Measurements from ENCODE around the gene CSNK1G1.
"Not testable (repeated sequence)": the region's sequence is repeated elsewhere in the genome, so short reads cannot be mapped to it uniquely, and the experiment has no call there.

Gene CSNK1G1

DNA sequence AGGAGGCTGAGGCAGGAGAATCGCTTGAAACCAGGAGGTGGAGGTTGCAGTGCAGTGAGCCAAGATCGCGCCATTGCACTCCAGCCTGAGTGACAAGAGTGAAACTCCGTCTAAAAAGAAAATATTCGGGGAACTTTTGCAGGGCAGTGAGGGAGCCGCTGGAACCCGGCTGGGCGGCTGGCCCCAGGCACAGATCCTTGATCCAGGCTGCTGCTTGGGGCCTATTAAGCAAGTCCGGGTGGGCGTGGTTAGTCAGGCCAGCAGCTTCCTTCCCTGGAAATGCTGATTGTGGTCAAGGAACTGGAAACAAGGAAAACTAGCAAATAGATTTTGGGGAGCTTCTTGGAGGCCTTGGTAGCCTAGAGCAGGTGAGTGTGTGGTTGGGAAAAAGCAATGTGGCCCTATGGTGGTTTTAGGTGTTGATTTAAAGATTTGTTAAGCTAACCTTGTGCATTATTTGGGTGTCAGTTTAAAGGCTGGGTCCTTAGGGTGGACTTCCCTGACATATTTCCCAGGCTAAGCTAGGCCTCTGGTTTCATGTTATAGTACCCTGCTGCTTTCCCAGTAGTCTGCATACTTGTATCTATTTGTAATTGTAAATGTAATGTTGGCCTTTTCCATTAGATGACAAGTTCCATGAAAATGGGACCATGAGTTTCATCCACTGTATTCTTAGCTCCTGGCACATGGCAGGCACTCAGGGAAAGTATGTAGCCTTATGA is 222.2 kb downstream of the CSNK1G1 start:
- DNase-seq = no peak

DNA sequence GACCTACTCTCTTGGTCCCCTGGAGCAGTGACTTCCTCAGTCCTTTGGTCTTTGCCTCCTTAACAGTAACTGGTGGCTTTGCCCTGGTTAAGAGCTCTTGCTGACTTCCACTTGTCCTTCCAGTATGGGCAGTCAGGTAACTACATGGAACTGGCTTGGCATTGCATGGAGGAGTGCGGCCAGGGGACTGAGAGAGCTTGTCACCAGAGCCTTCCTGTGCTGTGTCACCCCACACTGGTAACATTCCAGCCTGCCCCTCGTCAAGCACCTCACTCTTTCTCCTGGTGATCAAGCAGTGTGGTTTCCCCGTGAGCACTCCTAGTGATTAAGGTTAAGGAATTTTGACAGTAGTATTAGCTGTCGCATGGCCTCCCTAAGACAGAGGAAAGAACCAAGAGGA is 223.8 kb downstream of the CSNK1G1 start:
- DNase-seq = no peak

DNA sequence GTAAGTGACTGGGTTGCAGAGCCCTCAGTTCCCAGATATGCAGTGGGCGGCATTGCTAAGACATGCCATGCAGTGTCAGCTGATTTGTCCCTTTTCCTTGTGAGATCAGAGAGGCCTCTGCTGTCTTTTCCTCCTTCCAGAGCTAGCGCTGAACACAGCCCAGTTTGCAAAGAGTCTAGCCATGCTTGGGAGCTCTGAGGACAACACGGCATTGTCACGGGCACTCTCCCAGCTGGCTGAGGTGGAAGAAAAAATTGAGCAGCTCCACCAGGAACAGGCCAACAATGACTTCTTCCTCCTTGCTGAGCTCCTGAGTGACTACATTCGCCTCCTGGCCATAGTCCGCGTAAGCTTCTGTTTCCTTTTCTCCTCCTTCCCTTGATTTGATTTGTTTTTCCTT is 224.4 kb downstream of the CSNK1G1 start:
- no peak for DNase-seq

- DNase-seq = no peak
Observed at GRCh38 chr15:64130159-64130558, 225.8 kb downstream of the CSNK1G1 start.

GRCh38 chr15:64127521-64128270 is 228.3 kb downstream of the CSNK1G1 start:
- DNase-seq = no peak

DNA sequence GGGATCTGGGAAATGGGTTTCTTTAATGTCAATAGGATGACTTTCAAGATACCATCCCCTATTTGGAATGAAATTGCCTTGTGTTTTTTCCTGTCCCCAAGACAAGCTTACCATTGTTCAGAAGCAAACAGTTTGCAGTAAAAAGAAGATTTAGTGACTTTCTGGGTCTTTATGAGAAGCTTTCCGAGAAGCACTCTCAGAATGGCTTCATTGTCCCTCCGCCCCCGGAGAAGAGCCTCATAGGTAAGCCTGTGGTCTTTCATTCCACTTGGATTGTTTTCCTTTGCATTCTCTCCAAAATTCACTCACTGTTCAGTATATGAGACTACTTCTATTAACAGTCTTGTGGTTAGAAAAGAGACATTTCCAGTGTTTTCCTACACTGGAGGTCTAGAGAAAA is 230.0 kb downstream of the CSNK1G1 start:
- DNase-seq = no peak

DNA sequence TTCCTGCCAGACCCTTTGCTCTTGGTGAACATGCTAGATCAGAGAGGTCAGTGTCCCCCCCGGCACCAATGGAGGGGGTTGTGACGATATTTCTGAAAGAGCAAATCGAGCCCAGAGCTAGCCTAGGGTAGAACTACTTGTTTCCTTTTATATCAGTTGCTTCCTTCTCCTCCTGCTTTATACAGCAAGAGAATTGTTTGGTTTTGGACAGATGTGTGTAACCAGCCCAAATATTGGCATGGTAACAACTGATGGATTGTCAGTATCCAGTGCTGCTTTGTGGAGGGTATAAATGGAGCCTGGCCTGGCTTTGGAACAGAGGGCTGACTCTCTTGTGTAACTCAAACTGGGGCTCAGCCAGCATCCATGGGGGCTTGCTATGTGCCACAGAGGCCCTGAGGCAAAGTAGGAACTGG is 233.0 kb downstream of the CSNK1G1 start:
- DNase-seq = no peak

DNA sequence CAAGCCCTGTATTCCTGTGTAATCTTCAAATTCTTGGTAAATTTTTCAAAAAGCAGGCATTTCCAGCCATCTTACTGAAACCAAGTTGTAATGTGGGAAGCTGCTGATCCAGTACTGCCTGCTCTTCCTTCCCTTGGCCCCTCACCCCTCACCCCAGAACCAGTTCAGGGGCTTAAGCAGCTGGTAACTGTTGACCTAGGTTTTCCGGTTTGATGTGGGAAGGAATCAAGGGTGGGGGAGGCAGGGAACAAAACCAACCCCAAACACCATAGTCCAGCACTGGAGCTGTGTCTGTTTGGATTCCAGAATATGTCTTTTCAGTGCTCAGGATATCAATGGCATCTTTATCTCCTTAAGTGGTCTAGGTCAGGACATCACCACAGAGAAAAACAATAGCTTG is 233.5 kb downstream of the CSNK1G1 start:
- DNase-seq = no peak

DNA sequence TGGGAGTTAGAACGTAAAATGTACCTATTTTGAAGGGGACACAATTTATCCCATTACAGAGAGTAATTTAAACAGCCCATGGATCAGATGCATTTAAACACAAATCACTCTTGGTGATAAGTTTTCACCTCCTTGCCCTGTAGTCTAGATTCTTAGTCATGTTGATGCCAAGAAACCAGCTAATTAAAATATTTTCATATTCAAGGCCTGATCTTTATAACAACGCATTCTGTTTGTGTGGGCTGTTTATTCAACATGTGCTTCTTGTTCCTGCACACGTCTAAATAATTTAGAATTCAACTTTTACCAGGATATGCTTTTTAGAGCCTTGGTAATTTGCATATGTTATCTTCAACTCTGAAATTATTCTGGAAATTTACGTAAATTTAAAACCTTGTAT is 234.4 kb downstream of the CSNK1G1 start:
- DNase-seq = no peak

- not testable (repeated sequence) for DNase-seq
Observed at GRCh38 chr15:64120322-64120721, 235.7 kb downstream of the CSNK1G1 start.

DNA sequence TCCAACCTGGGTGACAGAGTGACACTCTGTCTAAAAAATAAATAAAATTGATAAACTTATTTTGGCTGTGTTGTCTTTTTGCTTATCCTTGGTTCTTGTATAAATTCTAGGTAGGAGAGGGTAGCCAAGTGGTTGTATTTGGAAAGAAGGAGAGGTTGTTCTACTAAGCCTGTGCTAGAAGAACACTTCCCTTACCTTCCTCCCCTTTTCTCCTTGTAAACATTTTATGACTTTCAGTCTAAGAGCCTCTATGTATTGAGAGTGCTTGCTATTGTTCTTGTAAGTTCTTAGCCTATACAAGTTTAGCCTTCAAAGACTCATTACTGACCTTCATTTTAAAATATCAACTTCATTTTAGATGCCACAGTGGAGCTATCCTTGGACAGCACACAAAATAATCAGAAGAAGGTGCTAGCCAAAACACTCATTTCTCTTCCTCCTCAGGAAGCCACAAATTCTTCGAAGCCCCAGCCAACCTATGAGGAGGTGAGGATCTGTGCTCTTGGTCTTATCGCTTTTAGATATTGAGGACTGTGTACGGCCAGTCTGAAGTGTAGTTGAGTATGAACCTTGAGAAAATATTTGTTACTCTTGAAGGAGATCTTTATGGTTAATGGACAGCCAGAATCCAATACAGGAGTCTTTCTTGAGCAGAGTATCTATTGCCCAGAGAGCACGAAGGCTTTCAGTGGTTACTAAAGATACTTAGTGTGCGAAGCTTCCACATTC is 238.1 kb downstream of the CSNK1G1 start:
- no peak for DNase-seq
